Measurements from ENCODE around the gene VENTX. TPM values are rescaled to one million over a fixed set of nuclear protein-coding genes. Genes with fewer than 3 reads are reported as not detected.

VENTX gene
- total and polyA plus RNA-seq, 2 donors (not counting 3 experiments of a cell fraction or from before 2014, with no cell fraction given): not detected

GRCh38 chr10:133208466-133208865 lies 29.2 kb upstream of the VENTX start:
- H4K20me1 ChIP-seq (replicated peaks; ENCODE audit: control insufficient read depth, extremely low read depth, insufficient read depth, low read length): no peaks in the 10 kb centered on the region
- no peaks in the 10 kb centered on the region for H3K79me2 ChIP-seq (ENCODE audit: control insufficient read depth, insufficient read depth, low read length)
- no peaks in the 10 kb centered on the region for H3K9me3 ChIP-seq (replicated peaks; ENCODE audit: control insufficient read depth, insufficient read depth, low read length)
- no peaks in the 10 kb centered on the region for H3K27me3 ChIP-seq (ENCODE audit: control insufficient read depth in 2 of 2, insufficient read depth in 2 of 2, low read length in 2 of 2)
- no peak for DNase-seq (ENCODE audit: low read depth, low spot score)
- H2AFZ ChIP-seq (ENCODE audit: low read depth, low read length): no peak overlapping the region
- H3K9me1 ChIP-seq (replicated peaks; ENCODE audit: control insufficient read depth, extremely low read depth, insufficient read depth, low read length): no peaks in the 10 kb centered on the region
- H3K4me3 ChIP-seq (replicated peaks in 1 of 3; ENCODE audit: insufficient read depth in 1 of 3, low read depth in 1 of 3, low read length in 3 of 3): no peak overlapping the region
- H3K27ac ChIP-seq (ENCODE audit: insufficient read depth, low read depth, low read length): no peak overlapping the region
- no peak for FAIRE-seq
- no peak overlapping the region for H3K4me2 ChIP-seq (ENCODE audit: insufficient read depth, low read length)
- H3K4me1 ChIP-seq (ENCODE audit: control insufficient read depth, extremely low read depth, insufficient read depth, low read length): no peaks in the 10 kb centered on the region
- H3K9ac ChIP-seq (replicated peaks; ENCODE audit: extremely low read depth, insufficient read depth, low read length): no peak overlapping the region
- ChIA-PET POLR2A (no interaction called here), CTCF (no interaction called here)
- no TSS peak for BruUV-seq (replicated peaks)
- dilution Hi-C loops (cut with MboI; ENCODE audit: extremely low pct_ligation_motif_present, low sequenced_read_pairs): no loop called here
- intact Hi-C loops (cut with micrococcal nuclease): no loop called here
- TF ChIP-seq GATA2 (IDR thresholded peaks at IDR 0.05; ENCODE audit: insufficient read depth, insufficient read length, low read depth, low read length) (no peak), MYC (IDR thresholded peaks at IDR 0.05; ENCODE audit: low read depth, low read length) (no peak), EZH2 (IDR thresholded peaks at IDR 0.05; ENCODE audit: borderline replicate concordance, low read depth, low read length, severe bottlenecking) (no peak), POLR2AphosphoS5 (IDR thresholded peaks at IDR 0.05; ENCODE audit: insufficient read depth, low read depth, low read length) (no peak), FOS (IDR thresholded peaks at IDR 0.05; ENCODE audit: borderline replicate concordance, insufficient read depth, low read length) (no peak), JUN (IDR thresholded peaks at IDR 0.05; ENCODE audit: borderline replicate concordance, insufficient read depth, insufficient read length, low read depth) (no peak), MAX (IDR thresholded peaks at IDR 0.05; ENCODE audit: insufficient read depth, insufficient read length) (no peak), POLR2A (IDR thresholded peaks at IDR 0.05; ENCODE audit: low read depth, low read length) (no peak), CTCF (IDR thresholded peaks at IDR 0.05; ENCODE audit: extremely low read depth in 1 of 2, insufficient read depth in 1 of 2, low read depth in 1 of 2, low read length in 2 of 2) (no peak)
- no peaks in the 10 kb centered on the region for H3K36me3 ChIP-seq (ENCODE audit: control insufficient read depth in 2 of 2, extremely low read depth in 1 of 2, insufficient read depth in 2 of 2, low read length in 2 of 2)

All from endothelial cell of umbilical vein (primary cell).